Testis (tissue), 3 donors: ENCODE data around the gene ZSCAN2. TPM values are rescaled to one million over a fixed set of nuclear protein-coding genes. Genes with fewer than 3 reads are reported as not detected.
"Not testable (repeated sequence)": the region's sequence is repeated elsewhere in the genome, so short reads cannot be mapped to it uniquely, and the experiment has no call there.

ENCODE experiments used
- DNase-seq: peaks from one replicate; pipeline ENCODE4 v3.0.0-alpha.2; 2019
- H3K27ac ChIP-seq, 2 donors: fragments of 200-600 bp; sonication (generic); one replicate each; pipeline ENCODE4 v1.5.1; 2019
- H3K27me3 ChIP-seq: fragments of 200-600 bp; sonication (generic); one replicate; pipeline ENCODE4 v1.5.1; 2019
- H3K36me3 ChIP-seq: fragments of 200-600 bp; sonication (generic); one replicate; pipeline ENCODE4 v1.5.1; 2017; ENCODE audit warnings: low read depth; ENCODE audit errors: missing control alignments
- H3K4me1 ChIP-seq: fragments of 200-600 bp; sonication (generic); one replicate; pipeline ENCODE4 v1.5.1; 2019
- H3K4me3 ChIP-seq, 2 donors: fragments of 200-600 bp; sonication (generic); one replicate each; pipeline ENCODE4 v1.5.1; 2017 to 2019
- H3K9me3 ChIP-seq: fragments of 200-600 bp; sonication (generic); one replicate; pipeline ENCODE4 v1.5.1; 2017
- POLR2A ChIP-seq: fragments of 450-650 bp; IDR thresholded peaks from one replicate; pipeline ENCODE4 v1.6.1; 2017; ENCODE audit warnings: antibody characterized with exemption, mild to moderate bottlenecking, moderate library complexity
- whole genome bisulfite sequencing, 2 donors: methylation state at CpG; one replicate each; pipeline ENCODE4 v1.1.5; 2018; 5-methylcytosine and 5-hydroxymethylcytosine counted together
- intact Hi-C: fragments of 100-400 bp; cut with DNase I; formaldehyde crosslinking; loops from one replicate; pipeline ENCODE4 v1.15.1; 2023; ENCODE audit warnings: low total_unique reads
- polyA plus RNA-seq: library from polyadenylated mRNA; stranded (reverse); fragments of 350-450 nt; fragmentation: Illumina TruSeq; extraction: RNeasy Lipid Tissue Mini Kit (QIAGEN cat#74804); gene quantifications from one replicate; pipeline ENCODE4 v1.2.3, GENCODE V29; 2014; ENCODE audit warnings: low read depth, low replicate concordance; ENCODE audit not compliant: insufficient read depth
- total RNA-seq, 2 donors: library from RNA; depleted of rRNA; stranded (reverse); fragments of >200 nt; gene quantifications; one replicate each; pipeline ENCODE4 v1.2.3, GENCODE V29; 2016
- TF ChIP-seq, protein P1 (sequence below), 3 experiments: fragments of 450-650 bp in 2 of 3; fragments of 200-600 bp in 1 of 3; sonication (generic) in 1 of 3; IDR thresholded peaks; one replicate each; pipeline ENCODE4 v1.5.1; 2016 to 2019; ENCODE audit warnings: antibody characterized with exemption in 3 of 3, mild to moderate bottlenecking in 2 of 3, moderate library complexity in 1 of 3

The ZSCAN2 gene
- total and polyA plus RNA-seq, 3 donors from 2014 or later, result 15.3 to 18.6 (median 16.1) TPM

DNA sequence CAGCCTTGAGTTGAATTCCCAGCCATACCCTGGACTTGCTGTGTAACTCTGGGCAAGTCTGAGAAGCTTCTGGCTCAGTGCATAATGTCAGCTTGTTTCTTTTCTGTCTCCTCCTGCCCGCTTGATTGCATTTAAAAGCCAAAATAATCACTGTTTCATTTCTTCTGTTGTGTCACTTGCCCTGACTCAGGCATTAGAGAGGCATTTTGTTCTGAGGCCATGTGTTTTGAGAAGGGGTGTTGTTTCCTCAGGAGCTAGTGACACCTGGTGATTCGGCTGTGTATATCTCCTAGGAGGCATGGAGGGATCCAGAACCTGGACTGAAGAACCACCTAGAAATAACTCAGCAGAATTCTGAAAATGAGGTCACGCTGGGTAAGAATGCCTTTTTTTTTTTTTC is 37.3 kb downstream of the ZSCAN2 start:
- 73 to 81% methylated on average over 3 of the region's 3 CpGs for WGBS, 2 donors
- no peak for DNase-seq

DNA sequence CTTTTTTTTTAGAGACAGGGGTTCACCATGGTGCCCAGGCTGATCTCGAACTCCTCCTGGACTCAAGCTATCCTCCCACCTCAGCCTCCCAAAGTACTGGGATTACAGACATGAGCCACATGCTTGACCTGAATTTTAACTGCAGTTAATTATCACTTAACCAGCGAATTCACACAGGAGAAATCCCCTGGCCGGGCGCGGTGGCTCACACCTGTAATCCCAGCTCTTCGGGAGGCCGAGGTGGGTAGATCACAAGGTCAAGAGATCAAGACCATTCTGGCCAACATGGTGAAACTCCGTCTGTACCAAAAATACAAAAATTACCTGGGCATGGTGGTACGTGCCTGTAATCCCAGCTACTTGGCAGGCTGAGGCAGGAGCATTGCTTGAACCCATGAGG is 41.1 kb downstream of the ZSCAN2 start:
- H3K27me3 ChIP-seq, H3K27ac ChIP-seq, intact Hi-C loops, H3K9me3 ChIP-seq, DNase-seq, H3K4me3 ChIP-seq, H3K4me1 ChIP-seq, H3K36me3 ChIP-seq: not testable (repeated sequence)
- 91 to 95% methylated on average over 9 of the region's 9 CpGs for WGBS, 2 donors

More for the DNA sequence above, 37.3 kb downstream of the ZSCAN2 start:
- TF ChIP-seq, protein P1, sequence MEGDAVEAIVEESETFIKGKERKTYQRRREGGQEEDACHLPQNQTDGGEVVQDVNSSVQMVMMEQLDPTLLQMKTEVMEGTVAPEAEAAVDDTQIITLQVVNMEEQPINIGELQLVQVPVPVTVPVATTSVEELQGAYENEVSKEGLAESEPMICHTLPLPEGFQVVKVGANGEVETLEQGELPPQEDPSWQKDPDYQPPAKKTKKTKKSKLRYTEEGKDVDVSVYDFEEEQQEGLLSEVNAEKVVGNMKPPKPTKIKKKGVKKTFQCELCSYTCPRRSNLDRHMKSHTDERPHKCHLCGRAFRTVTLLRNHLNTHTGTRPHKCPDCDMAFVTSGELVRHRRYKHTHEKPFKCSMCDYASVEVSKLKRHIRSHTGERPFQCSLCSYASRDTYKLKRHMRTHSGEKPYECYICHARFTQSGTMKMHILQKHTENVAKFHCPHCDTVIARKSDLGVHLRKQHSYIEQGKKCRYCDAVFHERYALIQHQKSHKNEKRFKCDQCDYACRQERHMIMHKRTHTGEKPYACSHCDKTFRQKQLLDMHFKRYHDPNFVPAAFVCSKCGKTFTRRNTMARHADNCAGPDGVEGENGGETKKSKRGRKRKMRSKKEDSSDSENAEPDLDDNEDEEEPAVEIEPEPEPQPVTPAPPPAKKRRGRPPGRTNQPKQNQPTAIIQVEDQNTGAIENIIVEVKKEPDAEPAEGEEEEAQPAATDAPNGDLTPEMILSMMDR (IDR thresholded peaks at IDR 0.05), result no peak
- no peak for TF ChIP-seq POLR2A
- no peak overlapping the region for H3K4me3 ChIP-seq
- no peaks in the 10 kb centered on the region for H3K36me3 ChIP-seq
- H3K27me3 ChIP-seq, result no peaks in the 10 kb centered on the region
- intact Hi-C loops, result no loop called here
- no peak overlapping the region for H3K27ac ChIP-seq
- peaks cover 15% of the 10 kb centered on the region for H3K4me1 ChIP-seq
- H3K9me3 ChIP-seq, result no peaks in the 10 kb centered on the region

DNA sequence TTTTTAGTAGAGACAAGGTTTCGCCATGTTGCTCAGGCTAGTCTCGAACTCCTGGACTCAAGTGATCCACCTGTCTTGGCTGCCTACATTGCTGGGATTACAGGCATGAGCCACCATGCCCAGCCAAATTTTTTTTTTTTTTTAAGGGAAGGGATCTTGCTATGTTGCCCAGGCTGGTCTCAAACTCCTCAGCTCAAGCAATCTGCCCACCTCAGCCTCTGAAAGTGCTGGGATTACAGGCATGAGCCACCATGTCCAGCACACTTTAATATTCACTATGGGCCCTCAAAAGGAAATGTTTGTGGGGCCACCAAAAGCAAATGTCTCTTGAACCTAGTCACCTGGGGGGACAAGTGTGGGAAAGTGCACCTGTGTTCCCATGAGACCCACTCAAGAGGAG is 41.8 kb downstream of the ZSCAN2 start:
- H3K4me3 ChIP-seq, H3K27ac ChIP-seq, intact Hi-C loops, DNase-seq, H3K27me3 ChIP-seq, H3K9me3 ChIP-seq, H3K4me1 ChIP-seq, H3K36me3 ChIP-seq: not testable (repeated sequence)
- 70 to 75% methylated on average over 2 of the region's 2 CpGs for WGBS, 2 donors

DNA sequence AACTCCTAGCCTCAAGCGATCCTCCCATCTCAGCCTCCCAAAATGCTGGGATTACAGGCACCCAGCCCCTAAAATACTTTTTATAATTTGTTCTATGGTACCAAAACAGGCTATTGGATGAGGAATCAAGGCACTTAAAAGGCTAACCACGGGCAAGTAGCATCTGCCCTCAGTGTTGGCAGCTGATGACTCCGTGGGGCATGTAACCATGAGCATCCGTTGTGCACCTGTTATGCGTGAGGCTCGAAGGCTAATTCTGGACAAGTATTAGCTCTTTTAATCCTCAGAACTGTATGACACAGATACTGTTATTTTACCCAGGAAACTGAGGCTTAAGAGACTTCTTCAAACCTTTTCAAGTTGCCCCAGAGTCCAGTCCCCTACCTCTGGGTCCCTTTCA is 43.0 kb downstream of the ZSCAN2 start:
- Histone ChIP-seq H3K36me3 (no peaks in the 10 kb centered on the region), H3K27me3 (no peaks in the 10 kb centered on the region), H3K27ac (no peak overlapping the region), H3K4me1 (peaks cover 3% of the 10 kb centered on the region), H3K4me3 (no peak overlapping the region), H3K9me3 (no peaks in the 10 kb centered on the region)
- WGBS, 2 donors, result 89 to 91% methylated on average over 6 of the region's 6 CpGs
- intact Hi-C loops, result no loop called here
- DNase-seq, result no peak
- no peak for TF ChIP-seq POLR2A
- TF ChIP-seq, protein P1 (IDR thresholded peaks at IDR 0.05), result no peak

DNA sequence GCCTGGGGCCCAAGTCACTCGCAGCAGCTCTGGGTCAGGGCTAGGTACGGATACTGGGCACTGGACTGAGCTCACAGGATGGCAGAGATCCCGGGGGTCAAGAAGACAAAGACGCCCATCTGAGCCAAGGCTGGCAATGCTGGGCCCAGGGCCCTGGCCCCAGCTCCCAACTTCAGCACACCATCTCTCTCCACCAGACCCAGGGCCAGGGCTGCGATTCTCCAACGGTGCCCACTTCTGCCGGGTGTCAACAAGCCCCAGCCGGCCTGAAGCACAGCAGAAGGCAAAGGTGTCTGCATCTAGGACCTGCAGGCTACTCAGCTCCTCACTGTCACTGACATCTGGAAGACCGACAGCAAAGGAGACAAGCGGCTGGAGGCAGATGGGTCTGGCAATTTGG is 44.7 kb downstream of the ZSCAN2 start:
- Histone ChIP-seq H3K9me3 (no peaks in the 10 kb centered on the region), H3K4me3 (no peak overlapping the region), H3K27ac (no peak overlapping the region), H3K36me3 (no peaks in the 10 kb centered on the region), H3K4me1 (peaks cover 7% of the 10 kb centered on the region), H3K27me3 (no peaks in the 10 kb centered on the region)
- intact Hi-C loops, result no loop called here
- TF ChIP-seq, protein P1 (IDR thresholded peaks at IDR 0.05), result no peak
- TF ChIP-seq POLR2A, result no peak
- no peak for DNase-seq
- WGBS, 2 donors, result 94 to 96% methylated on average over 9 to 10 of the region's 10 CpGs

DNA sequence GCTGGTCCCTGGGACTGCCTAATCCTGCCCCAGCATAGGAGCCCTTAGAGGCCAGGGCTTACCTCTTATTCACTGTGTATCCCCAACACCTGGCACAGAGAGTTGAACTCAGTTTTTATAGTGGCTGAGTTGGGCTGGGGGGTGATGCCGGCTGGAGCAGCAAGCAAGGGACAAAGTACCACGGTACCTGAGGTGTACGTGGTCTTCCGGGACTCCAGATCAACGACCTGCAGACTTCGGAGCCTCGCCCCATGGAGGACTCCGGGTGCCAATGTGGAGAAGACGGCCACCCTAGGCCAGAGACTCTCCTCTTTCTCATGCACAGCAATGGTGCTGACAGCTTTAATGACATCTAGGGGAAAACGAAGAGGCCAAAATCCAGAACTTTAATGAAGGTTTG is 45.2 kb downstream of the ZSCAN2 start:
- Histone ChIP-seq H3K4me3 (no peak overlapping the region), H3K27ac (no peak overlapping the region), H3K9me3 (no peaks in the 10 kb centered on the region), H3K36me3 (no peaks in the 10 kb centered on the region), H3K27me3 (no peaks in the 10 kb centered on the region), H3K4me1 (peaks cover 10% of the 10 kb centered on the region)
- no peak for DNase-seq
- TF ChIP-seq, protein P1 (IDR thresholded peaks at IDR 0.05), result no peak
- TF ChIP-seq POLR2A, result no peak
- WGBS, 2 donors, result 93 to 95% methylated on average over 7 to 10 of the region's 10 CpGs
- intact Hi-C loops, result no loop called here
